GM19099 (cell line): ENCODE measurements around the gene SYNE1.

Source experiments
- POLR2A ChIP-seq: IDR thresholded peaks from 3 replicates; pipeline ENCODE4 v1.6.1; 2011; ENCODE audit warnings: low read depth; ENCODE audit not compliant: insufficient read length; ENCODE audit errors: extremely low read depth

SYNE1 gene

GRCh38 chr6:152087096-152087495 is 550.1 kb downstream of the SYNE1 start:
- TF ChIP-seq POLR2A = no peak

GRCh38 chr6:152086223-152086873 is 550.8 kb downstream of the SYNE1 start:
- no peak for TF ChIP-seq POLR2A

DNA sequence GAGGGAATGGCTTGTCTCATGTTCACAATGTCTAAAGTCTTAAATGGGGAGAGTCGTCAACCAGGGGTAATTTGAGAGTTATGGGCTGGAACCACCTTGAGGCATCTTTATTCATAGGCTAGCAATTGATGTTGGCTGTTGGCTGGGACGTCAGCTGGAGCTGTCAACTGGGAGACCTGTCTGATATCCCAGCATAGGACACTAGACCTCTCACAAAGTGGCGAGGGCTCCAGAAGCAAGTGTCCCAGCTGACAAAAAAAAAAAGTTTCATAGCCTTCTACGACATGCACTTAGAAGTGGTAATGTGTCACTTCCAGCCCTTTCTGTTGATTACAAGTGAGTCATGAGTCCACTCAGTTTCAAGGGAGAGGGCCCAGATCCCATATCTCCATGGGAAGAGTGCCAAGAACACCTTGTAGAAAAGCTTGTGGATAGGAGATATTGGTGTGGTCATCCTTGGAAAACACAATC is 551.7 kb downstream of the SYNE1 start:
- no peak for TF ChIP-seq POLR2A

- TF ChIP-seq POLR2A = no peak
These were observed 558.4 kb downstream of the SYNE1 start for GRCh38 chr6:152078804-152079203.

- no peak for TF ChIP-seq POLR2A
These were observed 559.2 kb downstream of the SYNE1 start for GRCh38 chr6:152078001-152078400.

GRCh38 chr6:152071843-152072242 is 565.3 kb downstream of the SYNE1 start:
- TF ChIP-seq POLR2A = no peak
